ENCODE measurements around the gene OAS1.
"Not testable (repeated sequence)": the region's sequence is repeated elsewhere in the genome, so short reads cannot be mapped to it uniquely, and the experiment has no call there.

The OAS1 gene

GRCh38 chr12:112900298-112901145 lies 6.2 kb upstream of the OAS1 start:
- DNase-seq: peak; percentile 55

- no peak for DNase-seq
These were observed 5.5 kb upstream of the OAS1 start for GRCh38 chr12:112901271-112901670.

GRCh38 chr12:112904571-112904970 lies 2.2 kb upstream of the OAS1 start:
- no peak for DNase-seq

- no peak for DNase-seq
These were observed 1.2 kb upstream of the OAS1 start for GRCh38 chr12:112905451-112906089.

- DNase-seq: no peak
These were observed 824 bp downstream of the OAS1 start for GRCh38 chr12:112907415-112908157.

GRCh38 chr12:112908548-112908947 lies 1.8 kb downstream of the OAS1 start:
- no peak for DNase-seq

GRCh38 chr12:112909693-112910092 lies 2.9 kb downstream of the OAS1 start:
- DNase-seq: no peak

- DNase-seq: no peak
These were observed 6.4 kb downstream of the OAS1 start for GRCh38 chr12:112913038-112913688.

GRCh38 chr12:112913888-112914287 lies 7.1 kb downstream of the OAS1 start:
- not testable (repeated sequence) for DNase-seq

- no peak for DNase-seq
These were observed 9.5 kb downstream of the OAS1 start for GRCh38 chr12:112916270-112916669.

GRCh38 chr12:112919121-112919520 lies 12.4 kb downstream of the OAS1 start:
- DNase-seq: no peak

GRCh38 chr12:112924986-112925385 lies 18.2 kb downstream of the OAS1 start:
- no peak for DNase-seq

GRCh38 chr12:112926416-112927033 lies 19.8 kb downstream of the OAS1 start:
- not testable (repeated sequence) for DNase-seq

GRCh38 chr12:112927475-112927874 lies 20.7 kb downstream of the OAS1 start:
- DNase-seq: no peak

- no peak for DNase-seq
These were observed 21.2 kb downstream of the OAS1 start for GRCh38 chr12:112927925-112928324.

GRCh38 chr12:112928978-112929377 lies 22.2 kb downstream of the OAS1 start:
- no peak for DNase-seq

- DNase-seq: no peak
These were observed 23.0 kb downstream of the OAS1 start for GRCh38 chr12:112929715-112930114.

- no peak for DNase-seq
These were observed 23.6 kb downstream of the OAS1 start for GRCh38 chr12:112930350-112930749.

- DNase-seq: no peak
These were observed 25.8 kb downstream of the OAS1 start for GRCh38 chr12:112932485-112933128.

- DNase-seq: no peak
These were observed 26.4 kb downstream of the OAS1 start for GRCh38 chr12:112933129-112933505.

GRCh38 chr12:112936264-112936663 lies 29.5 kb downstream of the OAS1 start:
- no peak for DNase-seq

GRCh38 chr12:112936927-112937326 lies 30.2 kb downstream of the OAS1 start:
- DNase-seq: no peak

All from HCEC 1CT (cell line).